HT1080 (cell line): ENCODE data around the gene SCUBE2. TPM values are rescaled to one million over a fixed set of nuclear protein-coding genes. Genes with fewer than 3 reads are reported as not detected.

Source experiments
- DNase-seq: peaks from one replicate; pipeline ENCODE4 v3.0.0-alpha.2; 2015; ENCODE audit warnings: low read depth
- polyA plus RNA-seq, 2 experiments: library from polyadenylated mRNA; depleted of rRNA; stranded (reverse); fragments of >200 nt; gene quantifications; 2 replicates each; pipeline ENCODE4 v1.2.3, GENCODE V29; 2015
- total RNA-seq: library from RNA; depleted of rRNA; stranded (reverse); fragments of >200 nt; shearing (Covaris generic); gene quantifications from 2 replicates; pipeline ENCODE4 v1.2.3, GENCODE V29; 2014; rRNA removed

The SCUBE2 gene
- total RNA-seq: 0.71 and 1.5 TPM in 2 replicates
- polyA plus RNA-seq (2015; cell fraction: cytosol; rRNA removed): 0.15 and 0.75 TPM in 2 replicates
- polyA plus RNA-seq (2015; cell fraction: nucleus; rRNA removed): 0.31 and 0.57 TPM in 2 replicates

GRCh38 chr11:9091044-9091922 lies at the start of gene SCUBE2:
SCUBE2 (minus strand) TSS chr11:9091599; CDS start chr11:9091528, 71 bp downstream.
- no peak for DNase-seq

GRCh38 chr11:9141186-9141585 lies 49.8 kb upstream of the SCUBE2 start:
- no peak for DNase-seq

- no peak for DNase-seq
Measured at GRCh38 chr11:9139628-9140357, 48.4 kb upstream of the SCUBE2 start.

DNA sequence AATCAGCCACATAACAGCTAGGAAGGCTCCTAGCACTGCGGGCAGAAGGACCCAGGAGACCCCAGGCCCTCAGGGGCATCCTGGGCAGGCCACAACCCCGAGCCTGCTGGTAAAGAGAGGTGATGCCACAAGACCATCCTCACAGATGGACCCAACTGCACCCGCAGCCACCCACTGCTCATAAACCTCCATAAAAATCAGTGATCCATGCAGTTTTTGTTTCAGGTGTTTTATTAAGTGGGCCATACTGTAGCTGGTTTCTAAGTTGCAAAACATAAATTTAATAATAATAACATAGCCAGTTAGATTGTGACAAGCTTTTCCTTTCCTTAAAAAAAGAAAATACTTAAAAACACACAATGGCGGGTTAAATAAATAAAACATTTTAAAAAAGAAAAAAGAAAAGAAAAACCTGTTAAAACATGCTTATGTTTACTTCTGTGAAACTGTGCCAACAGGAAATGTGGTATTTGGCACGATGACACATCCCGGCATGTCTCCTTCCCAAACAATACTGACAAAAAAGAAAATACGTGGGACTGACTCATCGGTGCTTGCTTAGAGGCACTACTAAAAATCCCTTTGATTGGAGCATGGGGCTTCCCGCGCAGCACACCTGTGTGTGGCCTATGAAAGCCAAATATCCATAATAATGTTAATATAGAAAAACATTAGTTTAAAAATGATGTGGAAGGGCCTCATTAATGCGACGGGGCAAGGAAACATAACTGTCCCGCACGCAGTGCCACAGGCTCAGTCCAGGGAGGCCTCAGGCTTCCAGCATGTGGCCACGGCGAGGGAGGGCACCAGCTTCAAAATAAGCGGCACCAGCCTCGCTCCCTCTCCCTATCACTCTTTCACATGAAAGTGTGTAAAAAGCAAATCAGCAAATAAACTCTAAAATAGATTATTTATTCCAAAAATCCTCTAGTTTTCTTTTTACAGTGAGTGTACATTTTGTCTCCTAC lies 47.5 kb upstream of the SCUBE2 start:
- peak; percentile 94 for DNase-seq

DNA sequence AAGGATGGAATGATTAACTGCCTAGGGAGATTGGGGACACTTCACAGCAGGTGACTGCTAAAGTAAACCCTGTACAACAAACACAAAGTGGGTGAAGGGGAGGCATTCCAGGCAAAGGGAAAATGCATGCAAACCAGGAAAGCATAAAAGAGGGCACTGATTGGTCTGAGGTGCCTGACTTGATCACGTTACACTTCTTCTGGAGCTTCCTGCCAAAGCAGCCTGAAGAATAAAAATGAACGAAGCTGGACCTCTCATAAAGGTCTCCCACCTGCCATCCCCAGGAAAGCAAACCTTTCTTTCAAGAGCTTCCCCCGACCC lies 46.7 kb upstream of the SCUBE2 start:
- no peak for DNase-seq

GRCh38 chr11:9137293-9138132 lies 46.1 kb upstream of the SCUBE2 start:
- peak; percentile 75 for DNase-seq

- DNase-seq: no peak
Measured at GRCh38 chr11:9136741-9137140, 45.3 kb upstream of the SCUBE2 start.

DNA sequence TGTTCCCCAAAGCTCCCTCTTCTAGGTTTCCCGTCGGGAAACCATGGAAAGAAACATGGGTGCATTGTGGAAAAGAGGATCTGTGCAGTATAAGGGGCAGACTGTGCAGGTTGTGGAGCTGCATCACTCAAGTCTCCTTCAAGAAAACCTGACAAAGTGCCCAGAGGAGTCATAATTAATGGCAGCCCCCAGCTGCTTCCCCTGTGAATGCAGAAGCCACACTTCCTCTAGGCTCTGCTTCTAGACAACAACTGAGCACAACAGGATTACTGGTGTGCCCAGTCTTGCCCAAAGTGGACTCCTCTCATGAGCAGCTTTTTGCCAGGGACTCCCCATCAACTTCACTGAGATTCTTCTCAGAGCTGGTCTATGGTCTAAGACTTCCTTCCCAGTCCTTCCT lies 42.6 kb upstream of the SCUBE2 start:
- no peak for DNase-seq

GRCh38 chr11:9132203-9132878 lies 40.9 kb upstream of the SCUBE2 start:
- DNase-seq: no peak

DNA sequence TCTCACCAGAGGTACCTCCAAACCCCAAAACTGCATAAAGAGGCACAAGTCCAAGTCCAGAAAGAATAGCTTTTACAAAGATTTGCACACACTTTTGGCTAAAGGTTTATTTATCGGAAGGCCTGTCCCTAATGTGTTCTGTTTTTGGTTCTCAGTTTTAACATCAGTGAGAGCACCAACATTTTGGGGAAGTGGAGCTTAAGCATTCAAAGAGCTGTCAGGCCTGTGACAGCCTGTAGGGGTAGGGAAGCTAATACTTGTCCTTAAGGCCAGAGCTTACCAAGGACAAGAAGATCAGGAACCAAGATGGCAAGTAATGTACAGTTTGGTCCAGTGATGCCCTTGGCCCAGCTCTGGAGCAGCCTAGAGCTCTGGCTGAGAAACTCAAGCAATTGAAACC lies 38.9 kb upstream of the SCUBE2 start:
- no peak for DNase-seq

- DNase-seq: no peak
Measured at GRCh38 chr11:9126636-9127035, 35.2 kb upstream of the SCUBE2 start.

DNA sequence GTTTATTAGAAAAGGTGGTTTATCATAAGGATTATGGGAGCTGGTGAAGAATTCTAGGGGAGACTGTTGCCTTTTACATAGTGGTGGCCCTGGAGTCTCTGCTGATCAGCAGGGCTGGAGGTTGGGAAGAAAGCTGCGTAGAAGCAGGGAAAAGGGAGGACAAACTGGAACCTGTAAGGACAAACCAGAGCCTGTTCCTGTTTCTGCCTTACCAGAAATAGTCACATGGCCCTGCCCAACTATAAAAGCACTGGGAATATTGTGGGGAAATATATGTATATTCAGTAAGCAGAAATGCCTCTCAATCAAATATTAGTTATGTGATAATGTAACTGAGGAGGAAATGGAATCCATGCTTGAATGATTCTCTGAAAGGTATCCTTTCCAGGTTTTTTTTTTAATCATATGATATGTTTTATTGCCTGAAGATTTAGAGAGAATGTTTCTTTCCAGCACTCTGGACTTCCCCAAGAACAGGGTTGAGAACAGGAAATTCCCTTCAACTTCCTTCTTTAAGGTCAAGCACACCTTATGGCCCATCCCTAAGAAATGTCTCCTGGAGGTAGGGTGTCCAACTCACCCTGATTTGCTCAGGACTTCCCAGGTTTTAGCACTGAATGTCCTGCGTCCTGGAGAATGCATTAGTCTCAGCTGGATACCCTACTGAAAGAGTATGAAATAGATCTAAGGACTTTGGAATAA lies 33.9 kb upstream of the SCUBE2 start:
- DNase-seq: no peak

DNA sequence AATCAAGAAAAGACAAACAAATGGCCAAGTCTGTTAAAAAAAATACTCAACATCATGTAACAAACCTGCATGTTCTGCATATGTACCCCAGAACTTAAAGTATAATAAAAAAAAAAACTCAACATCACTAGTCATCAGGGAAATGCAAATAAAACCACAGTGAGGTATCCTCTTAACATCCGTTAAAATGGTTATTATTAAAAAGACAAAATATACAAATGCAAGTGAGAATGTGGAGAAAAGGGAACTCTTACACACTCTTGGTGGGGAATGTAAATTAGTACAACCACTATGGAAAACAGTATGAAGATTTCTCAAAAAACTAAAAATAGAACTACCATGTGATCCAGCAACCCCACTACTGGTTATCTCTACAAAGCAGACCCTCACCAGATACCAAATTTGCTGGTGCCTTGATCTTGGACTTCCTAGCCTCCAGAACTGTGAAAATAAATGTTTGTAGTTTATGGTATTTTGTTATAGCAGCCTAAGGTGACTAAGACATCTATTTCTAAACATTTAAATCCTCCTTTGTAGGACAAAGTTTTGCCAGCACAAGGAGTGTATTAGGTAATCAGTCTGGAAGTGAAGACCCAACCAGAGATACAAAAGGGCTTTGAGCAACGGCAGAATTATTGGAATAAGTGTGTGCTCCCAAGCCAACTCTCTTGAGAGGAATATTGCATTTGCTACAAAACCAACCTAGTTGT lies 32.4 kb upstream of the SCUBE2 start:
- no peak for DNase-seq

DNA sequence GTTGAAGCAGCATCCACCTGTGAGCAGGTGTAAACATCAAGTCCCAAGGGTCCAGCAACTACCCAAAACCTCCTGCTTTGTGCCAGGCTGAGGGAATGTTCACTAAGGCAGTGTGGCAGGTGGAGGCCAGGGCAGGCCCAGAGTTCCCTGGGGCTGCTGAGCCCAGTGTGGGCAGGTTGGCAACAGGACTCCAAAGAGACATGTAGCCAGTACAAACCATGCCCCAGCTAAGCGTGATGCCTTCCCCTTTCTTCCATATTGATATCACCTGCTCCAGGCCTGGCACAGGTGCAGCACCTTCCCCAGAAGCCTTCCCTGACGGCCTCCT lies 30.0 kb upstream of the SCUBE2 start:
- DNase-seq: no peak

- peak; percentile 32 for DNase-seq
Measured at GRCh38 chr11:9120664-9121468, 29.5 kb upstream of the SCUBE2 start.

DNA sequence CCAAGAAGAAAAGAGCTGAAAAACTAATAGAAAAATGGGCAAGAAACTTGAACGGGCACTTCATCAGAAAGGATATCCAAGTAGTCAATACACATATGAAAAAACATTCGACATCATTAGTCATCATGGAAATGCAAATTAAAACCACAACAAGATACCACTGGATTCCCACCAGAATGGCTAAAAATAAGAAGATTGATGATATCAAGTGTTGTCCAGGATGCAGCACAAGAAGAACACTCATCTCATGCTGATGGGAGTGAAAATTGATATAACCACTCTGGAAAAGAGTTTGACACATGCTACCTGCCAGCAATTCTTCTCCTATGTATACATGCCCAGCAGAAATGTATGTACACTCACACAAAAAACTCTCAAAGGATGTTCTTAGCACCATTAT lies 26.9 kb upstream of the SCUBE2 start:
- DNase-seq: peak; percentile 60

- no peak for DNase-seq
Measured at GRCh38 chr11:9112075-9112474, 20.7 kb upstream of the SCUBE2 start.
